ENCODE results near the gene PSMA6.
"Not testable (repeated sequence)": the region's sequence is repeated elsewhere in the genome, so short reads cannot be mapped to it uniquely, and the experiment has no call there.

PSMA6 gene

GRCh38 chr14:35352274-35353233, 60.4 kb downstream of the PSMA6 start:
- H3K4me1 ChIP-seq (ENCODE audit: control insufficient read depth, low read length): no peaks in the 10 kb centered on the region
- no peaks in the 10 kb centered on the region for H3K27me3 ChIP-seq (ENCODE audit: control insufficient read depth, low read length)
- H3K9me3 ChIP-seq (ENCODE audit: control insufficient read depth, insufficient read depth, low read length): no peaks in the 10 kb centered on the region
- H3K36me3 ChIP-seq (ENCODE audit: control insufficient read depth, low read length): no peaks in the 10 kb centered on the region
- H3K4me2 ChIP-seq (ENCODE audit: low read length): no peak overlapping the region
- H3F3A ChIP-seq (ENCODE audit: control insufficient read depth, insufficient read depth): no peaks in the 10 kb centered on the region
- no peaks in the 10 kb centered on the region for H3K9me2 ChIP-seq (replicated peaks; ENCODE audit: control insufficient read depth, low read length)
- H4K20me1 ChIP-seq (ENCODE audit: control insufficient read depth, insufficient read depth, low read depth, low read length): no peaks in the 10 kb centered on the region
- H3K79me2 ChIP-seq (ENCODE audit: control insufficient read depth, low read length): no peaks in the 10 kb centered on the region
- TF ChIP-seq CTCF (IDR thresholded peaks at IDR 0.05; ENCODE audit: low read depth, low read length, poor library complexity, severe bottlenecking) (no peak), EZH2phosphoT487 (IDR thresholded peaks at IDR 0.05; ENCODE audit: borderline replicate concordance, low read length) (no peak)
- H3K27ac ChIP-seq (ENCODE audit: low read depth, low read length): no peak overlapping the region
- H3K4me3 ChIP-seq (ENCODE audit: low read length): no peak overlapping the region

GRCh38 chr14:35353409-35354172, 61.4 kb downstream of the PSMA6 start:
- H3K36me3 ChIP-seq (ENCODE audit: control insufficient read depth, low read length): no peaks in the 10 kb centered on the region
- H4K20me1 ChIP-seq (ENCODE audit: control insufficient read depth, insufficient read depth, low read depth, low read length): no peaks in the 10 kb centered on the region
- H3K4me3 ChIP-seq (ENCODE audit: low read length): no peak overlapping the region
- H3K4me2 ChIP-seq (ENCODE audit: low read length): no peak overlapping the region
- H3F3A ChIP-seq (ENCODE audit: control insufficient read depth, insufficient read depth): no peaks in the 10 kb centered on the region
- no peaks in the 10 kb centered on the region for H3K27me3 ChIP-seq (ENCODE audit: control insufficient read depth, low read length)
- H3K9me3 ChIP-seq (ENCODE audit: control insufficient read depth, insufficient read depth, low read length): no peaks in the 10 kb centered on the region
- no peaks in the 10 kb centered on the region for H3K79me2 ChIP-seq (ENCODE audit: control insufficient read depth, low read length)
- no peak overlapping the region for H3K27ac ChIP-seq (ENCODE audit: low read depth, low read length)
- no peaks in the 10 kb centered on the region for H3K9me2 ChIP-seq (replicated peaks; ENCODE audit: control insufficient read depth, low read length)
- TF ChIP-seq CTCF (IDR thresholded peaks at IDR 0.05; ENCODE audit: low read depth, low read length, poor library complexity, severe bottlenecking) (no peak), EZH2phosphoT487 (IDR thresholded peaks at IDR 0.05; ENCODE audit: borderline replicate concordance, low read length) (no peak)
- H3K4me1 ChIP-seq (ENCODE audit: control insufficient read depth, low read length): no peaks in the 10 kb centered on the region

DNA sequence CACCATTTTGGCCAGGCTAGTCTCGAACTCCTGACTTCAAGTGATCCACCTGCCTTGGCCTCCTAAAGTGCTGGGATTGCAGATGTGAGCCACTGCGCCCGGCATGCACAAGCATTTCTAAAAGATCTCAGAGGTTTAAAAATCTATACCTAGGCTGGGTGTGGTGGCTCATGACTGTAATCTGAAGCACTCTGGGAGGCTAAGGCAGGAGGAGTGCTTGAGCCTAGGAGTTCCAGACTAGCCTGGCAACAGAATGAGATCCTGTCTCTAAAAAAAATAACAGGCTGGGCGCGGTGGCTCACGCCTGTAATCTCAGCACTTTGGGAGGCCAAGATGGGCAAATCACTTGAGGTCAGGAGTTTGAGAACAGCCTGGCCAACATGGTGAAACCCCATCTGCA, 63.1 kb downstream of the PSMA6 start:
- H3K27me3 ChIP-seq (ENCODE audit: control insufficient read depth, low read length); H3K36me3 ChIP-seq (ENCODE audit: control insufficient read depth, low read length); H3F3A ChIP-seq (ENCODE audit: control insufficient read depth, insufficient read depth); H3K27ac ChIP-seq (ENCODE audit: low read depth, low read length); H3K9me2 ChIP-seq (replicated peaks; ENCODE audit: control insufficient read depth, low read length); H3K9me3 ChIP-seq (ENCODE audit: control insufficient read depth, insufficient read depth, low read length); H3K4me2 ChIP-seq (ENCODE audit: low read length); H4K20me1 ChIP-seq (ENCODE audit: control insufficient read depth, insufficient read depth, low read depth, low read length); H3K4me3 ChIP-seq (ENCODE audit: low read length); H3K4me1 ChIP-seq (ENCODE audit: control insufficient read depth, low read length); H3K79me2 ChIP-seq (ENCODE audit: control insufficient read depth, low read length): not testable (repeated sequence)

All from DOHH2 (cell line).